ENCODE results near the gene TAF1L. TPM values are rescaled to one million over a fixed set of nuclear protein-coding genes. Genes with fewer than 3 reads are reported as not detected.
"Not testable (repeated sequence)": the region's sequence is repeated elsewhere in the genome, so short reads cannot be mapped to it uniquely, and the experiment has no call there.

TAF1L gene
- not detected for total RNA-seq
- long read RNA-seq = 0 reads

GRCh38 chr9:32635362-32635761, at the start of gene TAF1L:
Gene TAF1L (minus strand): TSS chr9:32635669. CDS start chr9:32635579, 90 bp downstream.
- intact Hi-C loops (cut with DNase I, micrococcal nuclease) = no loop called here
- no peak for ATAC-seq
- no peak for DNase-seq

- intact Hi-C loops (cut with DNase I, micrococcal nuclease) = no loop called here
- no peak for ATAC-seq
- no peak for DNase-seq
Measured at GRCh38 chr9:32681751-32682150, 46.3 kb upstream of the TAF1L start.

DNA sequence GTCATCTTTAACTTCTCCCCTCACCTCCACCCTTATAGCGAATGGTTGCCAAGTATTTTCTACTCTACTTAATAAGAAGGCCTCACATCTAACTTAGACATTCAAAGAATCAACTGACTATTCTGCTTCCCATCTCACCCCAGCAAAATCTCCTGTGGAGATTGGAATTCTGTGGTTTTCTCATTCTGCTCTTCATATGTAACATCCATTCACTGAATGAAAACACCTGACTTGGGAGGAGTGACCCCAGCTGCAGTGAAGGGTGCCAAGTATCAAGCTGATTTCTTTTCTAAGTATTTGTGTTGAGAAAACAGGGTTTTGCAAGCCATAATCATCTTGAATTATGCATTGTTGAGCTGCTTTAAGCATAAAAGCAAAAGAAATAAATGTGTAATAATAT, 42.5 kb upstream of the TAF1L start:
- DNase-seq (no peak), ATAC-seq (no peak)
- intact Hi-C loops (cut with DNase I, micrococcal nuclease) = no loop called here

DNA sequence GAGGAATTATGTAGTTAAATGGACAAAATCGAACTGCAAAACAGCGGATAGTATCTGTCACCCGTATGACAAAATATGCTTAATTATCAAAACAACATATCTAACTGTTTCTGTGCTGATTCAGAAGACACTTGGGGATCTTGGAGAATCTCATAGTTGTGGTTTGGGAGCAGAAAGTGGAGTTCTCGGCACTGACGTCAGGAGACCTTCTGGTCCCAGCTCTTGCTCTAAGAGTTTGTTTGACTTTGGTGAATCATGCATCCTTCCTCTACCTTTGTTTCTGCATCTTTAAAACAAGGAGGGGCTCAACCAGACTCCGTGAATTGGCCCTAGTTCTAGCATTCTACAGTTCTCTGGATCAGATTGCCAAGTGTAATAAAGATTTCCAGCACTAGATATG, 37.0 kb upstream of the TAF1L start:
- no peak for ATAC-seq
- DNase-seq = no peak
- intact Hi-C loops (cut with DNase I, micrococcal nuclease) = no loop called here

DNA sequence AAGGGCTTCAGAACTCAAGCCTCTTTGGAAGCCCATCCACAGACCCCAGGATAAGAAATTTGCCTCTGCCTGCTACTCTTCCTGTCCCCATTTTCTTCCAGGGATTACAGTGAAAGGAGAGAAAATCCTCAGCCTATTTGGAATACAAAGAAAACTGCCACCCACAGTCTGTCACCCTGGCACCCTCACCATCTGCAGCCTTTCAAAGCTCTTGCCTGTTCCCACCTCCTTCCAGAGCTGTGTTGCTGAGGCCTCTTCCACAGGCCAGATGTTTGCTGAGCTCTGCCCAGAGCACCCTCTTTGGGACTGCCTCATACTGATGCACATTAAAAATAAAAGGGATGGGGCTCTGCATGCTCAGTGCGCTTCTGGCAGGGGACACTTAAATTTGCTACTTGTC, 35.9 kb upstream of the TAF1L start:
- intact Hi-C loops (cut with DNase I, micrococcal nuclease) = no loop called here
- ATAC-seq (no peak), DNase-seq (no peak)

GRCh38 chr9:32665101-32665500, 29.6 kb upstream of the TAF1L start:
- intact Hi-C loops (cut with DNase I, micrococcal nuclease) = no loop called here
- DNase-seq (no peak), ATAC-seq (no peak)

GRCh38 chr9:32663741-32664140, 28.3 kb upstream of the TAF1L start:
- intact Hi-C loops (cut with DNase I, micrococcal nuclease) = no loop called here
- ATAC-seq (no peak), DNase-seq (no peak)

DNA sequence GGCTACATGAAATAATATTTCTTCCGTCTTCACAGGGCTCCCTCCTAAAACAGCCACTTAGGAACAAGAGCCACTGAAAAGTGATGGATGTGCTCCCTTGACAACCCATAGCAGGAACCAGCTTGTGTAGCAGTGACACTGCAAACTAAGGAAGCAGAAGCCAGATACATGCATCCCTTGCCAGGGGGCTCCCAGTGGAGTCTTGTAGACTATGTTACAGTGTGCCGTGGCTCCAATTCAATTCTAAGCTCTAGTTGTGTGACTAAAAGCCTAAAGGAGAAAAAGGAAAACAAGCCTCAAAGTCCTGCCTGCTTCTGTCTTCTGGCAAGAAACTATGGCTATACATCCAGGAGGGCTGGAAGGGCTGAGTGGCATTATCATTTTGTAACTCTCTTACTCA, 12.2 kb upstream of the TAF1L start:
- intact Hi-C loops (cut with DNase I, micrococcal nuclease) = no loop called here
- no peak for DNase-seq

DNA sequence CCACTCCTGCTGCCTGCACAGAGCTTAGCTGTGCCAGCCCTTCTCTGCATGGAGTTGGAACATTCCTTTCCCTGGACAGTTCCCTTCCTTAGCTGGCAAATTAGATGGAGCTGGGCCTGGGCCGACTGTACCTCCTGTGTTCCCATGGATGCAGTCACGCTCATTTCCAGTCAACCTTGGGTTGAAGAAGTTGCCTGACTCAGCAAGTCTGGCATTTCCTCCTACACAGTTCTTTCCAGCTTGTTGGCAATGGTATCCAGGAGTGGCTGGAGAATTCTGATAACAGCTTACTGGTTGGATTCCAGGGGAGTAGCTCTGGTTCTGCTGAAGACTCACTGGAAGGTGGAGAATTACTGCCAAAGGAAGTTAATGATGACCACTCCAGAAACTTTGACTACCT, 9.2 kb upstream of the TAF1L start:
- DNase-seq = no peak
- ATAC-seq = no peak
- intact Hi-C loops (cut with DNase I, micrococcal nuclease) = no loop called here

More for the DNA sequence above, 12.2 kb upstream of the TAF1L start:
- no peak for ATAC-seq

GRCh38 chr9:32633151-32633550, 2.3 kb downstream of the TAF1L start:
- ATAC-seq; intact Hi-C loops (cut with DNase I, micrococcal nuclease); DNase-seq: not testable (repeated sequence)

- ATAC-seq = no peak
- no peak for DNase-seq
- intact Hi-C loops (cut with DNase I, micrococcal nuclease) = no loop called here
Measured at GRCh38 chr9:32631991-32632390, 3.5 kb downstream of the TAF1L start.

- no peak for ATAC-seq
- no peak for DNase-seq
- intact Hi-C loops (cut with DNase I, micrococcal nuclease) = no loop called here
Measured at GRCh38 chr9:32627394-32627954, 8.0 kb downstream of the TAF1L start.

- no peak for DNase-seq
- ATAC-seq = no peak
- intact Hi-C loops (cut with DNase I, micrococcal nuclease) = no loop called here
Measured at GRCh38 chr9:32625320-32625719, 10.1 kb downstream of the TAF1L start.

- ATAC-seq (no peak), DNase-seq (no peak)
- intact Hi-C loops (cut with DNase I, micrococcal nuclease) = no loop called here
Measured at GRCh38 chr9:32622948-32623347, 12.5 kb downstream of the TAF1L start.

DNA sequence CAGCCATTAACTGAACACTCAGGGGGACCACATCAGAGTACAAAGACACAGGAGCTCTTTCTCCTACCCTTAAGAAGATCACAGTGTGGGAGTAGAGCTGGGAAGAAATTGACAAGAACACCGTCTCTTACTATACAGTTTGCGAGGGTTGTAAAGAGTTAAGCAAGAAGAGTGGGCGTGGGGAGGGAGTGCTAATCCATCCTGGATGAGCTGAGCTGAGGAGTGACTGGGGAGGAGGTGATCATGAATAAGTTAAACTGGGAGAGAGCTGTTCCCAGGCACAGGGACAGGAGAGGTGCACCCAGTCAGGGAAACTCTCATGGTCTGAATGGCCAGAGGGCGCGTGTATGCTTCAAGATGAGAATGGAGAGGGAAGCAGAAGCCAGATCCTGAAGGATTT, 17.2 kb downstream of the TAF1L start:
- DNase-seq (no peak), ATAC-seq (no peak)
- intact Hi-C loops (cut with DNase I, micrococcal nuclease) = no loop called here

DNA sequence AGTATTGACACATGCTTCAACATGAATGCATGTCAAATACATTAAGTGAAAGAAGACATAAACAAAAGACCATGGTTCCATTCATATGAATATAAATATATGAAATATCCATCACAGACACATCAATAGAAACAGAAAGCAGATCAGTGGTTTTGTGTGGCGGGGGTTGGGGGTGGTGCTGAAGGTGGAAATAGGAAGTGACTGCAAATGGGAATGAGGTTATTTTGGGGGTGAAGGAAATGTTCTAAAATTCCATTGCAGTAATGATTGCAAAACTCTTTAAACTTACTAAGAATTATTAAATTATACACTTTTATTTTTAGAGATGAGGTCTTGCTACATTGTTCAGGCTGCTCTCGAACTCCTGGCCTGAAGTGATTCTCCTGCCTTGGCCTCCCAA, 28.7 kb downstream of the TAF1L start:
- intact Hi-C loops (cut with DNase I, micrococcal nuclease) = no loop called here
- no peak for ATAC-seq
- DNase-seq = no peak

DNA sequence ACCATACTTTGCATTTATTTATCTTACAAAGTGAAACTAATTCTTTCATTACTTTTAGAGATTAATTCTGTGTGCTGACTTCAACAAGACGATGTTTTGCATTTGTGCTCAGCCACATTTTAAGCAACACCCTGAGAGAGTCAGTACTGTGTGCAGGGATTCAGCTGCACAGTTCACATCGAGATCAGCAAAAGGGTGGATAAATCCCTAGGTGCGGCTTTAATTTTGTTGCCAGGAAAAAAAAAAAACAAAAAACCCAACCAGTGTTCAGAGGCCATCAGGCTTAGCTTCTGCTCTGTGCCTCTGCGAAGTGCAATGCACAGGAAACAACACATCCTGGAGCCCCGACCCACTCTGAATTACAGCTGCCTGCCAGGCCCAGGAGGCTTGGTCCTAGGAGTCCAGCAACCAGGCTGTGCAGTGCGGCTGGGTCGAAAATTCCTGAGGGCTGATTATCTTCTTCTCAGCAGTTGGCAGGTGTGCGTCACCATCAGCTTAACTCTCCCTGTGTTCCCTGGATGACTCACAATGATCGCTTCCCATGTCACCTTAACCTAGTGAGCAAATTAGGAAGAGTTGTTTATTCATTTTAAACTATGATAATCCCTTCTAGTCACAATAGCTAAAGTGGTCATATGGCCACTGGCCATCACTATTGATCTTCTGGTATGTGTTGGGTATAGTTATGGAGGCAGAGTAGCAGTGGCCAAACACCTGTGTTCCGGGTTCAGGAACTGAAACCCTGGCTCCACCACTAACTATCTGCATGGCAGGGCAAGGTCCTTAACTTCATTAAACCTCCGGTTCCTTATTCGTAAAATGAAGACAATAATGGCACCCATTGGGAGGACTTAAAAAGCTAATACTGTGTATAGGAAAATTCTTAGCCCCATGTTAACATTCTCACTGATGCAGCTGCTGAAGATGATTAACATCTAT, 31.3 kb downstream of the TAF1L start:
- DNase-seq (no peak), ATAC-seq (no peak)
- intact Hi-C loops (cut with DNase I, micrococcal nuclease) = no loop called here

- DNase-seq; ATAC-seq; intact Hi-C loops (cut with DNase I, micrococcal nuclease): not testable (repeated sequence)
Measured at GRCh38 chr9:32599021-32599420, 36.4 kb downstream of the TAF1L start.

GRCh38 chr9:32596936-32597335, 38.5 kb downstream of the TAF1L start:
- no peak for DNase-seq
- ATAC-seq = no peak
- intact Hi-C loops (cut with DNase I, micrococcal nuclease) = no loop called here

DNA sequence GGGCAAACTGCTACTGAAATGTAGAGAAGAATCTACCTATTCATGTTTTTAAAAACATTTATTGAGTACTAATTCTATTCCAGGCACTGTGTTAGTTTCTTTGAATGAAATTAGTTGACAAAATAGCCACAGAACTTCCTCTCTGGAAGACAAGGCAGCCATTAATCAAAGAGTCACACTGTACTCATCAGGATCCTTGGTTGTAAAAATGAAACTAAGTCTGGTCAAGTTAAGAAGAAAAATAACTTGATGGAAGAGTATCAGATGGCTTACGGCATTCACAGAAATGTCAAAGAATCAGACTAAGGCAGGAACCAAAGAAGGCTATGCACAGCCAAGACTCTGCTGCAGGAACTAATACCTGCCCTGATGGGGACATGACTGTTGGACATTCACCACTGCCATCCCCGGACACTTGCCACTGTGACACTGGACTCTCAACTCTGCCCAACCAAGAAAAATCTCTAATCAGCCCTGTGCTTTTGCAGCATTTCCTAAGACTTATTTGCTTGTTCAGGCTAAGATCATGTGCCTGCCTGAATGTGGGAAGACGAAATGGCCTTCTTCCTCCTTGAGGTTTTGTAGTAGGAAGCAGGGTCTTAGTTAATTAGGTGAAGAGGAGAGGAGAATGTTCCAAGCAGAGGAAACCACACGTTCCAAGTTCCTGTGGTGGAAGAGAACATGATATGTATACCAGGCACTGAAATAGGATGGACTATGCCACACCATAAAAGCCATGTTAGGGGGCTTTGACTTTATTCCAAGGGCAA, 39.2 kb downstream of the TAF1L start:
- intact Hi-C loops (cut with DNase I, micrococcal nuclease) = no loop called here
- ATAC-seq = no peak
- DNase-seq = no peak
